Common myeloid progenitor, CD34-positive (primary cell): ENCODE measurements around the gene KHK.
A peak's percentile ranks its signal among the peaks of the same experiment; 100 is the strongest.

Source experiments
- CTCF ChIA-PET: fragments of 350-600 bp; sonication (Branson Sonifier 250); formaldehyde crosslinking; loops from one replicate; lab custom pipeline; 2021; ENCODE audit warnings: antibody characterized with exemption; lab: Charles Lee
- POLR2A ChIA-PET: fragments of 350-600 bp; sonication (Branson Sonifier 250); formaldehyde crosslinking; loops from one replicate; lab custom pipeline; 2021; ENCODE audit warnings: antibody characterized with exemption; lab: Charles Lee
- DNase-seq, 3 donors: peaks; one replicate each; pipeline versions ENCODE4 v3.0.0 to v3.0.0-alpha.2; 2013
- H3K27ac ChIP-seq, 2 experiments: 1 replicate in 1 of 2; 2 replicates in 1 of 2; pipeline ENCODE4 v1.7.0; 2013; ENCODE audit warnings: inconsistent platforms in 2 of 2, low read length in 2 of 2, mild to moderate bottlenecking in 2 of 2, low read depth in 1 of 2, moderate library complexity in 1 of 2; ENCODE audit not compliant: severe bottlenecking in 2 of 2, insufficient read depth in 1 of 2, poor library complexity in 1 of 2
- H3K27me3 ChIP-seq, 5 experiments: replicated peaks in 2 of 5; 1 replicate in 3 of 5; 2 replicates in 2 of 5; pipeline versions ENCODE4 v1.6.1 to v1.7.0; 2013; ENCODE audit warnings: low read length in 4 of 5, mild to moderate bottlenecking in 2 of 5, moderate library complexity in 2 of 5, inconsistent platforms in 1 of 5; ENCODE audit not compliant: insufficient read depth in 5 of 5, control insufficient read depth in 4 of 5
- H3K36me3 ChIP-seq, 4 experiments: 1 replicate in 2 of 4; 2 replicates in 2 of 4; pipeline versions ENCODE4 v1.6.1 to v1.7.0; 2013; ENCODE audit warnings: low read length in 3 of 4, control low read depth in 1 of 4, mild to moderate bottlenecking in 1 of 4; ENCODE audit not compliant: control insufficient read depth in 4 of 4, insufficient read depth in 4 of 4
- H3K4me1 ChIP-seq, 4 experiments: 1 replicate in 3 of 4; 2 replicates in 1 of 4; pipeline versions ENCODE4 v1.6.1 to v1.7.1; 2013; ENCODE audit warnings: low read length in 3 of 4, mild to moderate bottlenecking in 3 of 4, control low read depth in 1 of 4, inconsistent platforms in 1 of 4, moderate library complexity in 1 of 4; ENCODE audit not compliant: control insufficient read depth in 4 of 4, insufficient read depth in 4 of 4; ENCODE audit errors: control extremely low read depth in 1 of 4
- H3K4me3 ChIP-seq, 7 experiments: 1 replicate in 4 of 7; 2 replicates in 3 of 7; pipeline versions ENCODE4 v1.5.1 to v1.7.0; 2013; ENCODE audit warnings: mild to moderate bottlenecking in 7 of 7, low read length in 6 of 7, moderate library complexity in 6 of 7, inconsistent platforms in 2 of 7, low read depth in 2 of 7, control low read depth in 1 of 7; ENCODE audit not compliant: insufficient read depth in 4 of 7, control insufficient read depth in 1 of 7; ENCODE audit errors: extremely low read depth in 1 of 7
- H3K9me3 ChIP-seq, 5 experiments: 1 replicate in 4 of 5; 2 replicates in 1 of 5; pipeline versions ENCODE4 v1.6.1 to v1.7.1; 2013; ENCODE audit warnings: low read length in 4 of 5, mild to moderate bottlenecking in 2 of 5, inconsistent platforms in 1 of 5, low read depth in 1 of 5, moderate library complexity in 1 of 5; ENCODE audit not compliant: control insufficient read depth in 4 of 5, insufficient read depth in 2 of 5; ENCODE audit errors: control extremely low read depth in 1 of 5
- WGBS: methylation state at CpG from one replicate; pipeline ENCODE4 v1.1.5; 2013; ENCODE audit not compliant: insufficient coverage; 5-methylcytosine and 5-hydroxymethylcytosine counted together

The KHK gene

DNA sequence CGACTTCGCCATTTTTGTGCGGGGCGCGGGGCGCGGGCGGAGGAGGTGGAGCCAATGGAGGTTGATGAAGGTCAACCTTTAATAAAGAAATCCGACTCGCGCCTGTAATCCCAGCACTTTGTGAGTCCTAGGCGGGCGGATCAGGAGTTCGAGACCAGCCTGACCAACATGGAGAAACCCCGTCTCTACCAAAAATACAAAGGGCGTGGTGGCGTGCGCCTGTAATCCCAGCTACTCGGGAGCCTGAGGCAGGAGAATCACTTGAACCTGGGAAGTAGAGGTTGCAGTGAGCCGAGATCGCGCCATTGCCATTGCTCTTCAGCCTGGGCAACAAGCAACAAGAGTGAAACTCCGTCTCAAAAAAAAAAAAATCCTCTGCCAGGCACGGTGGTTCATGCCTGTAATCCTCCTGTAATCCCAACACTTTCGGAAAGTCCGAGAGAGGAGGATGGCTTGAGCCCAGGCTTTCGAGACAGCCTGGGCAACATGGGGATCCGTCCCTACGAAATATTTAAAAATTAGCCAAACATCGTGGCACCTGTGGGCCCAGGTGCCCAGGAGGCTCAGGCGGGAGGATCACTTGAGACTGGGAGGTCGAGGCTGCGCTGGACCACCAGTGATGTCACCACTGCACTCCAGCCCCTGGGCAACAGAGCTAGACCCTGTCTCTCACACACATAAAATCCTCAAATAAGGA is 48.4 kb downstream of the KHK start:
- Histone ChIP-seq H3K27ac (no peak overlapping the region), H3K36me3 (peaks cover 2 to 33% (median 26%) of the 10 kb centered on the region in 4 experiments), H3K4me1 (peaks cover 5 to 21% (median 18%) of the 10 kb centered on the region in 4 experiments), H3K27me3 (no peaks in the 10 kb centered on the region), H3K4me3 (peak overlapping the region; percentile 58 to 96 (median 90)), H3K9me3 (no peaks in the 10 kb centered on the region)
- 55% methylated on average over 31 of the region's 33 CpGs for WGBS
- CTCF ChIA-PET: interaction anchor here (1.0 to 3.3 kb wide), 7 partner anchors 11 to 57 kb away, joined by 3 to 31 read pairs (median 9); partner anchors contain the start of gene ABHD1
- no peak for DNase-seq
- POLR2A ChIA-PET: interaction anchor here (0.6 to 1.0 kb wide), 2 partner anchors 54 to 256 kb away, joined by 3 to 4 read pairs; no protein-coding TSS in a partner anchor

DNA sequence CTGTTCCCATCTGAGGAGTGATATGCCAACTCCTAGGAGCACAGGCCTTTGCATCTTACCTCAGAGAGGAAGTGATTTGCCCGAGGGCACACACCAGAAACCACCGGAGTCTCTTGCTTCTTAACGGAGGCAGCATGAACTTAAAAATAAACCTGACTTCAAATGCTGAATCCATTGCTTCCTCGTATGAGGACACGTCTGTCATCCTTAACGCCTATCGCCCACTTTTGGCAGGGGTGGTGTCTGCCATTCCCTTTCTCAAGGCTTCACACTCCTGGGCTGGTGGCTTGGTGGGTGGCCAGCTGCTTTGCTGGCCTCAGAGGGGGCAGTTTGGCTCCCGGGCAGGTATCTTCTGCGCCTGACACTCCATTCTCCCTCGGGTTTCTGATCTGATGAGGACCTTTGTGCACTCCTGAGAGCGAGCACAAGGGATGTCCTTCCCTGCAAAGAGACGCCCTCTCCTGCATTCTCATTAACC is 48.9 kb downstream of the KHK start:
- Histone ChIP-seq H3K4me1 (peaks cover 5 to 21% (median 18%) of the 10 kb centered on the region in 4 experiments), H3K4me3 (no peak overlapping the region), H3K9me3 (no peaks in the 10 kb centered on the region), H3K27ac (no peak overlapping the region), H3K27me3 (no peaks in the 10 kb centered on the region), H3K36me3 (peaks cover 2 to 28% (median 24%) of the 10 kb centered on the region in 4 experiments)
- DNase-seq: peak in 2 of 3 donors; percentile 30 to 35
- WGBS: 69% methylated on average over 12 of the region's 12 CpGs
- ChIA-PET POLR2A (no interaction called here), CTCF (interaction anchor here (1.3 kb wide), 1 partner anchor 11 kb away, joined by 3 read pairs; no protein-coding TSS in a partner anchor)

DNA sequence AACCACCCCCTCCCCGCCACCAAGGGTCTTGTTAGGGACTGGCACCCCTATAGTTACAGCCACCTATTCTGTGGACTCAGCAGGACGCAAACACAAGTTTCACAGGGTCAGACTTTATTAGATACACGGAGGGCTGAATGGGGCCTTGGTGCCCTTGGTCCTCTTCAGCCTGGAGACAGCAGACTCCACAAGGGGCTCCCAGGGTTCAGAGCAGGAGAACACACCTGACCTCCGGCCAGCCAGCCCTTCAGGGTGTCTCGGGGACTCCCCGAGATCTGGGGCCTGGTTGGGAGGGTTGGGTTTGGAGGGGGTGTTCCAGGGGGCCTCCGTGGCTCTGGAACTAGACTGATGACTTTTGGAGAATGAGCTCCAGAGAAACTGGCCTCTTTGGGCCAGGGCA is 50.2 kb downstream of the KHK start:
- WGBS: 96% methylated on average over 6 of the region's 7 CpGs
- POLR2A ChIA-PET: interaction anchor here (0.6 kb wide), 1 partner anchor 496 kb away, joined by 3 read pairs; no protein-coding TSS in a partner anchor
- CTCF ChIA-PET: no interaction called here

GRCh38 chr2:27137322-27137935 is 50.9 kb downstream of the KHK start:
- no peaks in the 10 kb centered on the region for H3K27me3 ChIP-seq
- no peak overlapping the region for H3K4me3 ChIP-seq
- no peaks in the 10 kb centered on the region for H3K9me3 ChIP-seq
- no peak for DNase-seq
- peaks cover 0 to 9% (median 6%) of the 10 kb centered on the region in 4 experiments for H3K36me3 ChIP-seq
- ChIA-PET POLR2A (no interaction called here), CTCF (no interaction called here)
- 95% methylated on average over 20 of the region's 21 CpGs for WGBS
- no peak overlapping the region for H3K27ac ChIP-seq
- peaks cover 5 to 21% (median 18%) of the 10 kb centered on the region in 4 experiments for H3K4me1 ChIP-seq

More for the DNA sequence above, 50.2 kb downstream of the KHK start:
- DNase-seq: no peak
- Histone ChIP-seq H3K27ac (no peak overlapping the region), H3K4me1 (peaks cover 5 to 21% (median 18%) of the 10 kb centered on the region in 4 experiments), H3K27me3 (no peaks in the 10 kb centered on the region), H3K9me3 (no peaks in the 10 kb centered on the region), H3K4me3 (no peak overlapping the region), H3K36me3 (peaks cover 0 to 16% (median 12%) of the 10 kb centered on the region in 4 experiments)

DNA sequence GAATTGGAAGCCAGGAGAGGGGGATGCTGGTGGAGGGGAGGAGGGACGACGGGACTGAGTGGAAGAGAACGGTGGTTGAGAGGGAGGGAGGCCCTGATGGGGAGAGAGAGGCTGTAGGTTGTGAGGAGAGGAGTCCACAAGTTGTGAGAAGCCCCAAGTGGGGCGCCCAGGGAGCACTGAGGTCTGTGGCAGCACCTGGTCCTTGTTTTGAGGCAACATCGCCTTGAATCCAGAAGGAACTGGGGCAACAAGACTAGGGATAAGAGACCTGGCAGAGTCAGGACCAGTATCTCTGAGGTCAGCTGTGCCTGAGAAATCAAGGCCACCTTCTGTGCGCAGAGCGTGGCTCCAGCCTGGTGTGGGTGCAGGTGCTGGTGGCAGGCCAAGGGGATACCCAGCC is 51.5 kb downstream of the KHK start:
- POLR2A ChIA-PET: no interaction called here
- peaks cover 0 to 2% (median under 1%) of the 10 kb centered on the region in 4 experiments for H3K36me3 ChIP-seq
- H3K9me3 ChIP-seq: no peaks in the 10 kb centered on the region
- peaks cover 5 to 17% (median 15%) of the 10 kb centered on the region in 4 experiments for H3K4me1 ChIP-seq
- H3K27me3 ChIP-seq: no peaks in the 10 kb centered on the region
- H3K27ac ChIP-seq: no peak overlapping the region
- no peak overlapping the region for H3K4me3 ChIP-seq
- DNase-seq: no peak
- CTCF ChIA-PET: no interaction called here
- 95% methylated on average over 7 of the region's 7 CpGs for WGBS

- H3K9me3 ChIP-seq: no peaks in the 10 kb centered on the region
- H3K4me3 ChIP-seq: no peak within 1 kb of the TSS
- POLR2A ChIA-PET: no interaction called here
- no peaks in the 10 kb centered on the region for H3K36me3 ChIP-seq
- peaks cover 0 to 9% (median 6%) of the 10 kb centered on the region in 4 experiments for H3K4me1 ChIP-seq
- no peak for DNase-seq
- 95% methylated on average over 4 of the region's 4 CpGs for WGBS
- CTCF ChIA-PET: no interaction called here
- no peaks in the 10 kb centered on the region for H3K27me3 ChIP-seq
- no peak within 1 kb of the TSS for H3K27ac ChIP-seq
Measured at GRCh38 chr2:27139310-27139709, 52.7 kb downstream of the KHK start, which contains the start of gene PRR30. TSS of gene PRR30 (minus strand) at chr2:27139410. CDS start at chr2:27138329, 1,081 bp downstream.
